ENCODE results near the gene FRG1. TPM values are rescaled to one million over a fixed set of nuclear protein-coding genes. Genes with fewer than 3 reads are reported as not detected.
"Not testable (repeated sequence)": the region's sequence is repeated elsewhere in the genome, so short reads cannot be mapped to it uniquely, and the experiment has no call there.

The FRG1 gene
- total RNA-seq, 2 experiments from 2014 or later = 48.7 to 49.0 TPM

DNA sequence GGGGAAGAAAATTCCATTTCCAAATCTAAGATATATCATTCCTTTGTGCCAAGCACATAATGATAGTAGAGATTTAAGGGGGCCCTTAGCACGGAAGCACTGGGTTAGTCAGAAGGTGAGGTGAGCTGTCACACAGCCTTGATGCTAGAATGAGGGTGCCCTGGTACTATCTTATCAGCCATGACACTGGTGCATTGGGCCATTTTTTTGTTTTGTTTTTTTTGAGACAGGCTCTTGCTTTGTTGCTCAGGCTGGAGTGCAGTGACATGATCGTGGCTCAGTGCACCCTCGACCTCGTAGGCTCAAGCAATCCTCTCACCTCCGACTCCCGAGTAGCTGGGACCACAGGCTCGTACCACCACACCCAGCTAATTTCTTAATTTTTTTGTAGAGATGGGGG is 7.8 kb downstream of the FRG1 start:
- H3K4me1 ChIP-seq (ENCODE audit: insufficient read depth, low read length); H3K27me3 ChIP-seq (ENCODE audit: control insufficient read depth in 1 of 2, insufficient read depth in 2 of 2, low read length in 2 of 2); H3K27ac ChIP-seq (ENCODE audit: low read depth in 1 of 2, low read length in 2 of 2); H3K4me3 Mint-ChIP-seq; H3K9me3 Mint-ChIP-seq; H3K9me3 ChIP-seq (ENCODE audit: control insufficient read depth in 1 of 2, insufficient read depth in 1 of 2, low read length in 2 of 2); H3K36me3 ChIP-seq (ENCODE audit: insufficient read depth, low read length); ATAC-seq (ENCODE audit: poor library complexity); H3K27ac Mint-ChIP-seq; DNase-seq; intact Hi-C loops (cut with DNase I, micrococcal nuclease); H3K4me3 ChIP-seq (ENCODE audit: low read length); H3K27me3 Mint-ChIP-seq: not testable (repeated sequence)
- CTCF ChIA-PET = interaction anchor here (1.5 kb wide), 1 partner anchor 8 kb away, joined by 5 read pairs; the partner anchor contains the start of gene FRG1
- H3K36me3 Mint-ChIP-seq (ENCODE audit: low read depth) = peaks cover 86% of the 10 kb centered on the region
- peaks cover 65% of the 10 kb centered on the region for H3K4me1 Mint-ChIP-seq (ENCODE audit: low read depth)
- POLR2A ChIA-PET = interaction anchor here (0.8 kb wide), 1 partner anchor 8 kb away, joined by 3 read pairs; the partner anchor contains the start of gene FRG1

DNA sequence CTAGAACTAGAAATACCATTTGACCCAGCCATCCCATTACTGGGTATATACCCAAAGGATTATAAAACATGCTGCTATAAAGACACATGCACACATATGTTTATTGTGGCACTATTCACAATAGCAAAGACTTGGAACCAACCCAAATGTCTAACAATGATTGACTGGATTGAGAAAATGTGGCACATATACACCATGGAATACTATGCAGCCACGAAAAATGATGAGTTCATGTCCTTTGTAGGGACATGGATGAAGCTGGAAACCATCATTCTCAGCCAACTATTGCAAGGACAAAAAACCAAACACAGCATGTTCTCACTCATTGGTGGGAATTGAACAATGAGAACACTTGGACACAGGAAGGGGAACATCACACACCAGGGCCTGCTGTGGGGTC is 28.6 kb downstream of the FRG1 start:
- intact Hi-C loops (cut with DNase I, micrococcal nuclease); H3K4me3 ChIP-seq (ENCODE audit: low read length); POLR2A ChIA-PET; H3K27me3 Mint-ChIP-seq; H3K27me3 ChIP-seq (ENCODE audit: control insufficient read depth in 1 of 2, insufficient read depth in 2 of 2, low read length in 2 of 2); H3K27ac Mint-ChIP-seq; H3K36me3 ChIP-seq (ENCODE audit: insufficient read depth, low read length); H3K4me1 Mint-ChIP-seq (ENCODE audit: low read depth); DNase-seq; ATAC-seq (ENCODE audit: poor library complexity); H3K4me3 Mint-ChIP-seq; CTCF ChIA-PET; H3K9me3 Mint-ChIP-seq; H3K9me3 ChIP-seq (ENCODE audit: control insufficient read depth in 1 of 2, insufficient read depth in 1 of 2, low read length in 2 of 2); H3K27ac ChIP-seq (ENCODE audit: low read depth in 1 of 2, low read length in 2 of 2); H3K4me1 ChIP-seq (ENCODE audit: insufficient read depth, low read length): not testable (repeated sequence)
- H3K36me3 Mint-ChIP-seq (ENCODE audit: low read depth) = peaks cover 23% of the 10 kb centered on the region

DNA sequence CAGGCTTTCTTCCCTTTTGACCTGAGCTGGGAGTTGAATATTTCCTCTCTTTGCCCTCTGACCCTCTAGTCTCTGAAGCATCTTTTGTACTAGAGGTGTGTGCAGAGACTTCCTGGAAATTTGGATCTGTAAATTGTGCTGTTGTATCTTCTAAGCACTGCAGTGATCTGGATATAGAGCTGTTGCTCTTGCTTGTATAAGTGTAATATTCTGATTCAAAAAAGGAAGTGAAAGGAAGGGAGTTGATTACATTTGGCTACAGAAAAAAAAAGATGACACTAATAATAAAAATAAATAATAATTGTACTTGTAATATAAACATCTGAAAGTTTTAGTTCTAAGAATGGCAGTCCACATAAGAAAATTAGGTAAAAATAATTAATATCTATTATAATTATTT is 33.0 kb downstream of the FRG1 start:
- Mint-ChIP-seq H3K36me3 (ENCODE audit: low read depth) (no peaks in the 10 kb centered on the region), H3K27me3 (peaks cover 12% of the 10 kb centered on the region), H3K4me3 (no peak overlapping the region), H3K9me3 (peaks cover 2% of the 10 kb centered on the region), H3K4me1 (ENCODE audit: low read depth) (no peaks in the 10 kb centered on the region), H3K27ac (no peak overlapping the region)
- Histone ChIP-seq H3K9me3 (ENCODE audit: control insufficient read depth in 1 of 2, insufficient read depth in 1 of 2, low read length in 2 of 2) (no peaks in the 10 kb centered on the region), H3K27ac (ENCODE audit: low read depth in 1 of 2, low read length in 2 of 2) (no peak overlapping the region), H3K4me1 (ENCODE audit: insufficient read depth, low read length) (no peaks in the 10 kb centered on the region), H3K4me3 (ENCODE audit: low read length) (no peak overlapping the region), H3K36me3 (ENCODE audit: insufficient read depth, low read length) (no peaks in the 10 kb centered on the region), H3K27me3 (ENCODE audit: control insufficient read depth in 1 of 2, insufficient read depth in 2 of 2, low read length in 2 of 2) (peaks cover 0 to 2% of the 10 kb centered on the region in 2 experiments)
- TF ChIP-seq, protein P1, sequence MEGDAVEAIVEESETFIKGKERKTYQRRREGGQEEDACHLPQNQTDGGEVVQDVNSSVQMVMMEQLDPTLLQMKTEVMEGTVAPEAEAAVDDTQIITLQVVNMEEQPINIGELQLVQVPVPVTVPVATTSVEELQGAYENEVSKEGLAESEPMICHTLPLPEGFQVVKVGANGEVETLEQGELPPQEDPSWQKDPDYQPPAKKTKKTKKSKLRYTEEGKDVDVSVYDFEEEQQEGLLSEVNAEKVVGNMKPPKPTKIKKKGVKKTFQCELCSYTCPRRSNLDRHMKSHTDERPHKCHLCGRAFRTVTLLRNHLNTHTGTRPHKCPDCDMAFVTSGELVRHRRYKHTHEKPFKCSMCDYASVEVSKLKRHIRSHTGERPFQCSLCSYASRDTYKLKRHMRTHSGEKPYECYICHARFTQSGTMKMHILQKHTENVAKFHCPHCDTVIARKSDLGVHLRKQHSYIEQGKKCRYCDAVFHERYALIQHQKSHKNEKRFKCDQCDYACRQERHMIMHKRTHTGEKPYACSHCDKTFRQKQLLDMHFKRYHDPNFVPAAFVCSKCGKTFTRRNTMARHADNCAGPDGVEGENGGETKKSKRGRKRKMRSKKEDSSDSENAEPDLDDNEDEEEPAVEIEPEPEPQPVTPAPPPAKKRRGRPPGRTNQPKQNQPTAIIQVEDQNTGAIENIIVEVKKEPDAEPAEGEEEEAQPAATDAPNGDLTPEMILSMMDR (IDR thresholded peaks at IDR 0.05) = no peak
- CTCF ChIA-PET = no interaction called here
- POLR2A ChIA-PET = no interaction called here
- DNase-seq (no peak), ATAC-seq (ENCODE audit: poor library complexity) (no peak)
- intact Hi-C loops (cut with DNase I, micrococcal nuclease) = no loop called here

DNA sequence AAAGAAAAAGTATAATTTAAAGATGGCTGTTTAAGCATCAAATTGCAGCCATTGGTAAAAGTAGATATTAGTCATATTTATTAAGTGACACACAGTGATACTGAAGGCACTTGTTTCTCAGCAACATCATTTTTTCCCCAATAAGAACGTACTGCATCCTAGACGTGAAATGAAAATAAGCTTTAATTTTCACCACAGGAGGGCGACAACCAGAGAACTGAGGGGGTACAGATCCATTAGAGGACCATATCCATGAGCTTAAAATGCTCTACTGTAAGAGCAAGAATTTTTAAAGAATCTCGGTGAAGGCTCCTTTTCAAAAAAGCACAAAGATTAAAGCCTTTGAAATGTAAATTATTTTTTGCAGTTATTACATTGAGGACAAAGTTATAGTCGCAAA is 33.4 kb downstream of the FRG1 start:
- ATAC-seq (ENCODE audit: poor library complexity) = no peak
- H3K4me3 Mint-ChIP-seq = no peak overlapping the region

More for the DNA sequence above, 33.4 kb downstream of the FRG1 start:
- DNase-seq = no peak
- H3K4me1 ChIP-seq (ENCODE audit: insufficient read depth, low read length) = no peaks in the 10 kb centered on the region
- Mint-ChIP-seq H3K27ac (no peak overlapping the region), H3K36me3 (ENCODE audit: low read depth) (no peaks in the 10 kb centered on the region), H3K9me3 (peaks cover 2% of the 10 kb centered on the region), H3K27me3 (peaks cover 12% of the 10 kb centered on the region), H3K4me1 (ENCODE audit: low read depth) (no peaks in the 10 kb centered on the region)
- H3K4me3 ChIP-seq (ENCODE audit: low read length) = no peak overlapping the region
- no peaks in the 10 kb centered on the region for H3K9me3 ChIP-seq (ENCODE audit: control insufficient read depth in 1 of 2, insufficient read depth in 1 of 2, low read length in 2 of 2)
- no peak overlapping the region for H3K27ac ChIP-seq (ENCODE audit: low read depth in 1 of 2, low read length in 2 of 2)
- TF ChIP-seq, protein P1 (IDR thresholded peaks at IDR 0.05) = peak; percentile 16
- ChIA-PET CTCF (no interaction called here), POLR2A (no interaction called here)
- H3K27me3 ChIP-seq (ENCODE audit: control insufficient read depth in 1 of 2, insufficient read depth in 2 of 2, low read length in 2 of 2) = peaks cover 0 to 2% of the 10 kb centered on the region in 2 experiments
- intact Hi-C loops (cut with DNase I, micrococcal nuclease) = no loop called here
- no peaks in the 10 kb centered on the region for H3K36me3 ChIP-seq (ENCODE audit: insufficient read depth, low read length)

Data from CD4-positive, alpha-beta T cell (primary cell).